HFFc6 (cell line): ENCODE measurements around the gene ZSWIM7. TPM values are rescaled to one million over a fixed set of nuclear protein-coding genes. Genes with fewer than 3 reads are reported as not detected.
A peak's percentile ranks its signal among the peaks of the same experiment; 100 is the strongest.
"Not testable (repeated sequence)": the region's sequence is repeated elsewhere in the genome, so short reads cannot be mapped to it uniquely, and the experiment has no call there.

Experiments
- DNase-seq: peaks from one replicate; pipeline ENCODE4 v3.0.0-alpha.2; 2018
- H3K27ac Mint-ChIP-seq: 2 replicates; pipeline ENCODE4 v1.8.0; 2020; ENCODE audit warnings: mild to moderate bottlenecking, mixed read lengths
- H3K27me3 Mint-ChIP-seq: 2 replicates; pipeline ENCODE4 v1.8.0; 2021; ENCODE audit warnings: mild to moderate bottlenecking, moderate library complexity, mixed read lengths; ENCODE audit not compliant: insufficient read depth
- H3K36me3 Mint-ChIP-seq: 2 replicates; pipeline ENCODE4 v1.8.0; 2021; ENCODE audit warnings: low read depth, mixed read lengths
- H3K4me1 Mint-ChIP-seq: 2 replicates; pipeline ENCODE4 v1.8.0; 2020; ENCODE audit warnings: low read depth, mixed read lengths
- H3K4me3 Mint-ChIP-seq: 2 replicates; pipeline ENCODE4 v1.8.0; 2020; ENCODE audit warnings: mild to moderate bottlenecking, moderate library complexity, mixed read lengths
- H3K9me3 Mint-ChIP-seq: 2 replicates; pipeline ENCODE4 v1.8.0; 2020; ENCODE audit warnings: mild to moderate bottlenecking, mixed read lengths
- CTCF ChIP-seq: fragments of 200-600 bp; sonication (generic); IDR thresholded peaks from 2 replicates; pipeline ENCODE4 v1.5.0; 2021; ENCODE audit warnings: antibody characterized with exemption, mild to moderate bottlenecking
- total RNA-seq, 6 experiments: library from RNA; stranded (reverse); fragmentation: NEBNext Ultra II Directional; extraction: Animal tissue kit (Norgen Biotek cat#: 25700); gene quantifications; 2 replicates in 1 of 6; 3 replicates in 5 of 6; pipeline ENCODE4 v1.2.3, GENCODE V29; 2021

Gene ZSWIM7
- total RNA-seq, 6 experiments from 2014 or later = 11.4 to 17.7 (median 15.5) TPM

- no peaks in the 10 kb centered on the region; the same call in 1 of the 2 replicates for H3K36me3 Mint-ChIP-seq
- peak; percentile 17 for DNase-seq
- H3K27me3 Mint-ChIP-seq = peaks cover 9% of the 10 kb centered on the region
- peaks cover 31% of the 10 kb centered on the region for H3K4me1 Mint-ChIP-seq
- H3K4me3 Mint-ChIP-seq = peak within 1 kb of the TSS; percentile 79
- peak within 1 kb of the TSS; percentile 1; the same call in 1 of the 2 replicates for H3K27ac Mint-ChIP-seq
- no peaks in the 10 kb centered on the region; the same call in 1 of the 2 replicates for H3K9me3 Mint-ChIP-seq
- peak; percentile 71 for TF ChIP-seq CTCF
These were observed 54.6 kb downstream of the ZSWIM7 start, which contains the start of gene ADORA2B for GRCh38 chr17:15944759-15945526. ADORA2B (plus strand) TSS chr17:15945130; CDS start chr17:15945249, 119 bp downstream.

- peak overlapping the region; percentile 1; the same call in 1 of the 2 replicates for H3K27ac Mint-ChIP-seq
- H3K36me3 Mint-ChIP-seq = no peaks in the 10 kb centered on the region; the same call in 1 of the 2 replicates
- H3K4me1 Mint-ChIP-seq = peaks cover 31% of the 10 kb centered on the region
- H3K9me3 Mint-ChIP-seq = no peaks in the 10 kb centered on the region; the same call in 1 of the 2 replicates
- TF ChIP-seq CTCF = no peak
- H3K4me3 Mint-ChIP-seq = peak overlapping the region; percentile 75
- DNase-seq = no peak
- H3K27me3 Mint-ChIP-seq = peaks cover 9% of the 10 kb centered on the region
These were observed 55.3 kb downstream of the ZSWIM7 start for GRCh38 chr17:15943971-15944758.

- H3K36me3 Mint-ChIP-seq = no peaks in the 10 kb centered on the region; the same call in 1 of the 2 replicates
- H3K9me3 Mint-ChIP-seq = no peaks in the 10 kb centered on the region; the same call in 1 of the 2 replicates
- no peak for DNase-seq
- no peak for TF ChIP-seq CTCF
- peaks cover 9% of the 10 kb centered on the region for H3K27me3 Mint-ChIP-seq
- no peak overlapping the region for H3K27ac Mint-ChIP-seq
- no peak overlapping the region for H3K4me3 Mint-ChIP-seq
- peaks cover 28% of the 10 kb centered on the region for H3K4me1 Mint-ChIP-seq
These were observed 57.2 kb downstream of the ZSWIM7 start for GRCh38 chr17:15942207-15942833.

GRCh38 chr17:15941781-15942180 lies 57.7 kb downstream of the ZSWIM7 start:
- Mint-ChIP-seq H3K27ac (no peak overlapping the region), H3K9me3 (no peaks in the 10 kb centered on the region; the same call in 1 of the 2 replicates), H3K4me3 (no peak overlapping the region)

GRCh38 chr17:15936481-15936880 lies 63.0 kb downstream of the ZSWIM7 start:
- H3K36me3 Mint-ChIP-seq, DNase-seq, H3K27ac Mint-ChIP-seq, H3K4me3 Mint-ChIP-seq, H3K27me3 Mint-ChIP-seq, H3K4me1 Mint-ChIP-seq, H3K9me3 Mint-ChIP-seq: not testable (repeated sequence)

More at GRCh38 chr17:15941781-15942180, 57.7 kb downstream of the ZSWIM7 start:
- H3K36me3 Mint-ChIP-seq = no peaks in the 10 kb centered on the region; the same call in 1 of the 2 replicates
- no peak for DNase-seq
- peaks cover 9% of the 10 kb centered on the region for H3K27me3 Mint-ChIP-seq
- TF ChIP-seq CTCF = no peak
- H3K4me1 Mint-ChIP-seq = peaks cover 23% of the 10 kb centered on the region
